PFSK-1 (cell line): ENCODE results near the gene S100A6. TPM values are rescaled to one million over a fixed set of nuclear protein-coding genes. Genes with fewer than 3 reads are reported as not detected.

Experiments used
- FOXP2 ChIP-seq: optimal IDR thresholded peaks from 2 replicates; pipeline ENCODE3; 2011; ENCODE audit warnings: borderline replicate concordance, control low read depth, inconsistent platforms; ENCODE audit not compliant: insufficient read depth; ENCODE audit errors: extremely low read length, extremely low read depth
- POLR2AphosphoS5 ChIP-seq: IDR thresholded peaks from 2 replicates; pipeline ENCODE4 v1.6.1; 2012; ENCODE audit warnings: low read depth, mild to moderate bottlenecking, control low read depth, low read length, moderate library complexity
- SIN3A ChIP-seq: IDR thresholded peaks from 2 replicates; pipeline ENCODE4 v1.6.1; 2012; ENCODE audit warnings: mild to moderate bottlenecking, low read length, moderate library complexity, borderline replicate concordance; ENCODE audit not compliant: insufficient read depth
- TAF1 ChIP-seq: IDR thresholded peaks from 2 replicates; pipeline ENCODE4 v1.6.1; 2012; ENCODE audit warnings: low read length, control low read depth, borderline replicate concordance; ENCODE audit not compliant: insufficient read depth
- polyA plus RNA-seq: library from polyadenylated mRNA; unstranded; fragments of >200 nt; gene quantifications from one replicate; pipeline ENCODE4 v1.2.1, GENCODE V29; 2012; ENCODE audit warnings: low read depth, missing spikeins; ENCODE audit not compliant: insufficient read length
- TF ChIP-seq, protein P1 (sequence below), 2 experiments: IDR thresholded peaks; 2 replicates each; pipeline versions ENCODE4 v1.6.1 to v1.8.0; 2011 to 2012; ENCODE audit warnings: low read depth in 2 of 2, low read length in 2 of 2, control low read depth in 1 of 2, inconsistent platforms in 1 of 2, mild to moderate bottlenecking in 1 of 2, moderate library complexity in 1 of 2; ENCODE audit not compliant: insufficient read depth in 1 of 2

The S100A6 gene
- polyA plus RNA-seq = not detected

- TF ChIP-seq FOXP2 (no peak), POLR2AphosphoS5 (no peak), SIN3A (no peak), TAF1 (no peak)
- TF ChIP-seq, protein P1, sequence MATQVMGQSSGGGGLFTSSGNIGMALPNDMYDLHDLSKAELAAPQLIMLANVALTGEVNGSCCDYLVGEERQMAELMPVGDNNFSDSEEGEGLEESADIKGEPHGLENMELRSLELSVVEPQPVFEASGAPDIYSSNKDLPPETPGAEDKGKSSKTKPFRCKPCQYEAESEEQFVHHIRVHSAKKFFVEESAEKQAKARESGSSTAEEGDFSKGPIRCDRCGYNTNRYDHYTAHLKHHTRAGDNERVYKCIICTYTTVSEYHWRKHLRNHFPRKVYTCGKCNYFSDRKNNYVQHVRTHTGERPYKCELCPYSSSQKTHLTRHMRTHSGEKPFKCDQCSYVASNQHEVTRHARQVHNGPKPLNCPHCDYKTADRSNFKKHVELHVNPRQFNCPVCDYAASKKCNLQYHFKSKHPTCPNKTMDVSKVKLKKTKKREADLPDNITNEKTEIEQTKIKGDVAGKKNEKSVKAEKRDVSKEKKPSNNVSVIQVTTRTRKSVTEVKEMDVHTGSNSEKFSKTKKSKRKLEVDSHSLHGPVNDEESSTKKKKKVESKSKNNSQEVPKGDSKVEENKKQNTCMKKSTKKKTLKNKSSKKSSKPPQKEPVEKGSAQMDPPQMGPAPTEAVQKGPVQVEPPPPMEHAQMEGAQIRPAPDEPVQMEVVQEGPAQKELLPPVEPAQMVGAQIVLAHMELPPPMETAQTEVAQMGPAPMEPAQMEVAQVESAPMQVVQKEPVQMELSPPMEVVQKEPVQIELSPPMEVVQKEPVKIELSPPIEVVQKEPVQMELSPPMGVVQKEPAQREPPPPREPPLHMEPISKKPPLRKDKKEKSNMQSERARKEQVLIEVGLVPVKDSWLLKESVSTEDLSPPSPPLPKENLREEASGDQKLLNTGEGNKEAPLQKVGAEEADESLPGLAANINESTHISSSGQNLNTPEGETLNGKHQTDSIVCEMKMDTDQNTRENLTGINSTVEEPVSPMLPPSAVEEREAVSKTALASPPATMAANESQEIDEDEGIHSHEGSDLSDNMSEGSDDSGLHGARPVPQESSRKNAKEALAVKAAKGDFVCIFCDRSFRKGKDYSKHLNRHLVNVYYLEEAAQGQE (IDR thresholded peaks at IDR 0.05; ENCODE audit: insufficient read depth in 1 of 2, low read depth in 2 of 2, low read length in 2 of 2) = no peak
These were observed at the start of gene S100A6 for GRCh38 chr1:153535242-153536011. Gene S100A6 (minus strand): TSS chr1:153535991. CDS start chr1:153535339, 652 bp downstream.

GRCh38 chr1:153585006-153585405, 49.2 kb upstream of the S100A6 start:
- TF ChIP-seq, protein P1 (IDR thresholded peaks at IDR 0.05; ENCODE audit: insufficient read depth in 1 of 2, low read depth in 2 of 2, low read length in 2 of 2) = no peak
- TF ChIP-seq POLR2AphosphoS5 = no peak
- no peak for TF ChIP-seq SIN3A
- TF ChIP-seq FOXP2 = no peak
- TF ChIP-seq TAF1 = no peak

DNA sequence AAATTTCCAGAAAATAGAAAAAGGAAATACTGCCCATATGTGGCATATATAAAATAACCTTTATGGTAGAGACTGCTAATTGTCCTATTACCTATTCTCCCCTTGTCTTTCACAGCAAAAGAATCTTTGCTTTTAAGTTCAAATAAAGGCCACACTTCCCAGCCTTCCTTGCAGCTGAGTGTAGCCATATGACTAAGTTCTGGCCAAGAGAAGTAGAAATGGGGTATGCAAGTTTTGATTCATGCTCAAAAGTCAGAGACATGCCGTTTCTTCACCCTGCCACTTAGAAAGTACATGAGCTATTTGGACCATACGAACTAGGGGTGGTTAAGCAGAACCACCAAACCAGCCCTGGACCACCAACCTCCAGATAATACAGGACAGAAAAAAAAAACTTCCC, 48.2 kb upstream of the S100A6 start:
- no peak for TF ChIP-seq POLR2AphosphoS5
- no peak for TF ChIP-seq SIN3A
- no peak for TF ChIP-seq FOXP2

GRCh38 chr1:153578936-153579335, 43.1 kb upstream of the S100A6 start:
- TF ChIP-seq POLR2AphosphoS5 (no peak), SIN3A (no peak), TAF1 (no peak), FOXP2 (no peak)
- TF ChIP-seq, protein P1 (IDR thresholded peaks at IDR 0.05; ENCODE audit: insufficient read depth in 1 of 2, low read depth in 2 of 2, low read length in 2 of 2) = no peak

- TF ChIP-seq POLR2AphosphoS5 (no peak), SIN3A (no peak), TAF1 (no peak), FOXP2 (no peak)
- TF ChIP-seq, protein P1 (IDR thresholded peaks at IDR 0.05; ENCODE audit: insufficient read depth in 1 of 2, low read depth in 2 of 2, low read length in 2 of 2) = no peak
These were observed 42.7 kb upstream of the S100A6 start for GRCh38 chr1:153578490-153578889.
